COLO668 (cell line): ENCODE measurements around the gene CLCN3.
"Not testable (repeated sequence)": the region's sequence is repeated elsewhere in the genome, so short reads cannot be mapped to it uniquely, and the experiment has no call there.

ENCODE experiments used
- DNase-seq: peaks from one replicate; lab custom pipeline; 2025; ENCODE audit not compliant: unreplicated experiment; lab: John Stamatoyannopoulos, UW

CLCN3 gene

DNA sequence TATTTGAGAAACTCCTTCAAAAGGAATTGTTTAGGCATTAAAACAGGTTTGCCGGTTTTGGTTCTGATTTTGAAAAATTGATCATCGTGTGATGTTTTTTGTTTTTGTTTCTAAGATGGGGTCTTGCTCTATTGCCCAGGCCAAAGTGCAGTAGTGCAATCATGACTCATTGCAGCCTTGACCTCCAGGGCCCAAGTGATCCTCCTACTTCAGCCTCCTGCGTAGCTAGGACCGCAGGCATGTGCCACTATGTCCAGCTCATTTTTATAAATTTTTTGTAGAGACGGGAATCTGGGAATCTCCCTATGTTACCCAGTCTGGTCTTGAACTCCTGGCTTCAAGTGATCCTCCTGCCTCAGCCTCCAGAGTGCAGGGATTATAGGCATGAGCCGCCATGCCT lies 35.0 kb downstream of the CLCN3 start:
- no peak for DNase-seq

- DNase-seq = no peak
These were observed 37.2 kb downstream of the CLCN3 start for GRCh38 chr4:169657470-169658107.

GRCh38 chr4:169658196-169658595 lies 37.8 kb downstream of the CLCN3 start:
- DNase-seq = no peak

DNA sequence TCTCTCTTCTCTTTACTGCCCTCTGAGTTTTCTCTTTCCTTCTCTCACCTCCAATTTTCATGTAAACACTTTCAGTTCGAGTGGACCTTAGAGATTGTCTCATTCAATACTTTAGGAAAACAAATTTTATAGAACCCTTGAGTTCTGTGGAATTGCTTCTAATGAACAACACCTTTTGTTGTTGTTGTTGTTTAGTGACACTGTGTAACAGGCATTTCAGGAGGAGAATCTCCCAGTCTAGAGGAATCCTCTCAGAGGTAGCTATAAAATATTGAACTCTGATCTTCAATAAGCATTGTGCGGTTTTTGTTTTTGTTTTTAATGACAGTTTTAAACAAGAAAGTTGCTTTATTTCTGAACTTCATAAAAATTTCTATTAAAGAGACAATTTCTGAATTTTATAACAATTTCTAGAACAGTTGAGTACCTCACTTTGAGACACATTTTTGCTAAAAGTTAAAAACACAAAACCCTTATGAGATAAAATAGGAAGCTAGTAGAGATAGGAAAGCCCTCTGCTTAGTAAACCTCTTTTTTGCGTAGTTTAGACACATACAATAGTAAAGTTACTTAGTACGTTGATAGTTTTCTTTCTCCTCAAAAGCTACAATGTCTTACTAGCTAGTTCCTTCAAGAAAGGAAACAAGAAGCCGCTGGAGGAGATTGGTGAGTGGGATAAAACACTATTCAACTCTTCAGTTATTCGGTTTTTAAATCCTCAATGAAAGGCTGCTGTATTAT lies 38.8 kb downstream of the CLCN3 start:
- no peak for DNase-seq

DNA sequence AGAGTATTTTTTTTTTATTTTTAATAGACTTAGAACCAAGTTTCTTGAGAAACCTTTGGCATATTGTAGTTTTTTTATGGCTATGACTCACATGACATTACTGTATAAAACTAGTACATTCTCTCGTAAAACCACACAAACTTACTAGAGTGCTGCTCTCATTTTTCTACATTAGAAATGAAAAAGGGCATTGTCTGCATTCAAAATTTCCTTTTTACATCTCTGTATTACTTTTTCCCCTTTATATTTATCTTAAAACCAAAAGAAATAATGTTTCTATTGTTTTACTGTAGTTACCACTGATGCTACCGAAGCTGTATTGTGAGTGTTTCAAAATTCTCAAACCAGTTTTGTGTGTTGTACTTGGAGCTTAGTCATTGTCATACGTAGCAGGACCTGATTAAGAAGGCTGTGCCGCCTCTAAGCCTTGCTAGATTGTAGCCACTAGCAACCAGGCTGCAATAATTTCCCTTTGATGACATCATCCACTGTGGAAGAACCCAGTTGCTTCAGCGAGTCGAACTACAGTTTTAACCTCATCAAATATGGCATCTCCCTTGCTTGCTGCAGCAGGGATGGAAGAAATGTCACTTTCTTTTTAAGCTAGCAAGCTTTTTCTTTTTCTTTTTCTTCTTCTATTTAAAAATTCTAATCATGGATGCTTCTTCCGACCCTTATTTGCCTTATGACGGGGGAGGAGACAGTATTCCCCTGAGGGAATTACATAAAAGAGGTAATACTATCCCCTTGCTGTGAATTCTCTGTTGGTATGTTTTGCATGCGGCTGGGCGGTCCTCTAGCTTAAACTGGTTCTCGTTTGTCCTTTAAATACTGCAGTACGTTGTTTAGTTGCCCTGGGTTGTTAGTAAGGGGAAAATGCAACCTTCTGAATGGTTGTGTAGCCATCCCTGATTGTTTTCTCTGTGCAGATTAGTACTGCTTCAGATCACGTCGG lies 39.6 kb downstream of the CLCN3 start:
- peak; percentile 52 for DNase-seq

DNA sequence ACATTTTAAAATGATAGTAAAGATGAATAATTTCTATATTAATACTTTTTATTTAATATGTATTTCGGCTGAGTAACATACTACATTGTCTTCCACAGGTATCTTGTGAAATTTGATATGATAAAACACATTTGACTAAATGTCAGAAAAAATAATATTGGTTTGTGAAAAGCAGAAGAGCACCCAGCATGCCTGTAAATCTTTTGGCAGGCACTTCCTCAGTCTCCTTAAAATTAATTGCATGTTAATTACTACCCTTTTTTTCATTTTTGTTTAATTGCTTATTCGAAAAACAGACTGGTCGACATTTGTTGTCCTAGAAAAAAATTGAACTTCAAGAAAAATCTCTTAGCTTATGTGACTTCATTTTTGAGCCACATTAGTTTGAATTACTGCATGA lies 40.6 kb downstream of the CLCN3 start:
- DNase-seq = no peak

- DNase-seq = no peak
These were observed 41.4 kb downstream of the CLCN3 start for GRCh38 chr4:169661761-169662160.

DNA sequence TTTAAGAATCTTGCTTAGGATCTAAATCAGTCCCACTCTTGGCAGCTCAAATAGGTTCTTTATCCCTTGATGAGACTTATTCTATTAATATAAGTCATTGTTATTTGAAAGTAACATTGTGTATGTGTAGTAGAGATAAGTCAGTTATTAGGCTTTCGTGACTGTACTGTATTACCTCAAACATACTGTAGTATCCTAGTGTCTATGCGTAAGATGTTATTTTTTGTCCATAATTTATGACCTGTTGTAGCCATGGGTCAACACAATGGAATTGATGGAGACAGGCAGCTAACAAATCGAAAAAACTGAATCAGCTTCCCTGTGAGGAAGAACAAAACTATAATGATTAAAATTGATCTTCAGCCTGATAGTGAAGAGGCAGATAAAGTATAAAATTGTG lies 41.8 kb downstream of the CLCN3 start:
- no peak for DNase-seq

GRCh38 chr4:169663402-169663801 lies 43.0 kb downstream of the CLCN3 start:
- no peak for DNase-seq

DNA sequence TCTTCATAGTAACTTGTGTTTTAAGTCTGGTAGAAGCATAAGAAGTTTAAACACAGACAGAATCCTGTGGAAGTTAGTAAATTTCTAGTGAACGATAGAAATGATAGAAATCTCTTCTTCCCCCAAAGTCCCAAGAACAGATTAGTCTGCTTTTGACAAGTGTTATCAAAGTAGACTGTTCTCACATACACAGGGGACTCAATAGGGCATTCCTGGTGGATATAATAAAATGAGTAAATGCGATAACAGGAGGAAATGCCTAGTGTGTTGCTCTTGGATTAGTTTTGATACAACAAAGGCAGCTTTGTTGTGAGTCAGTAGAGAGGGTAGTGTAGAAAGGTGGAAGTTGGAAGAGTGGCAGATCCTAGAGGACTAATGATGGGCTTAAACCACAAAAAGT lies 43.5 kb downstream of the CLCN3 start:
- no peak for DNase-seq

DNA sequence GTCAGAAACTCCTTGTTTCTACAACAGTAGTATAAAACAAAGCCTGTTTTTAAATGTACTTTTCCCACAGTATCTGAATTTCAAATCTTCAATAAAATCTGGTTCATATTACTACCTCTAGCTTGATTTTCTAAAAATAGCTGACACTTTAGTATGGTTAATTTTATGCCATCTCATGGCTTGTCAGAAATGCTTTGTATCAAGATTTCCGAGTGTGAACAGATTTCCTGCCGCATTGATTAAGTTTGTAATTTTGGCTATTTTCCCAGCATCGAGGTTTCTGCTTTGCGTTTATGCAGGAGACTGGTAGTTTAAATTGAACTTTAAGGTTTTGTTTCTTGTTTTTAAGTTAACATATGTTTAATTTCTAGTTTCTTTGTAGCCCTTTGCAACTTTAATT lies 44.2 kb downstream of the CLCN3 start:
- no peak for DNase-seq

DNA sequence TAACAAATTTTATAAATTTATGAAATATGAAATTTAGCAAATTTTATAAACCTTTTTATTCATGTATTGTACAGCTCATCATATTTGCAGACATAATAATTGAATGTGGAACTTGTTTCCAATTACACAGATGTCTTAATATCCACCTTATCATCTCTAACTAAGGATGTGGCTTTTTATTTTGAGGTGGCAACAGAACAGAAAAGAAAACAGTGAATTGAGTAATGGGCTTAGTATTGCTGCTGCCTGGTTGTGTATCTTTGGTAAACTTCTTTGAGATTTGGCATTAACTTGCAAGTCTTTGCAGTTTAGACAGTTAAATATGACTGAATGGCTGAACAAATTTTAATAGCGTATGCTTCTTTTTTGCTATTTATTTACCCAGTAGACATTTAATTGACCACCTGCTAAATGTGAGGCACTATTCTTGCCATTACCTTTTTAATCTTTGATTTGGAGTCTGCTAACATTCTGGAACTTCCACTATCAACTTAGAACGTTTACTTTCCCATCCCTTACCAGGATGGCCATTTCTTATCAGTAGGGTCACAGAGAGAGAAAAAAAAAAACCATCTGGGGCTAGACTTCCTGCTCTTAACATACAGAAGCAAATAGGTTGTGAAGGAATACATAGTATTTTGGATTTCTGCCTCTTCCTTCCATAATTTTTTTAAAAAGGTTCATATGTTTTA lies 44.8 kb downstream of the CLCN3 start:
- DNase-seq = no peak

DNA sequence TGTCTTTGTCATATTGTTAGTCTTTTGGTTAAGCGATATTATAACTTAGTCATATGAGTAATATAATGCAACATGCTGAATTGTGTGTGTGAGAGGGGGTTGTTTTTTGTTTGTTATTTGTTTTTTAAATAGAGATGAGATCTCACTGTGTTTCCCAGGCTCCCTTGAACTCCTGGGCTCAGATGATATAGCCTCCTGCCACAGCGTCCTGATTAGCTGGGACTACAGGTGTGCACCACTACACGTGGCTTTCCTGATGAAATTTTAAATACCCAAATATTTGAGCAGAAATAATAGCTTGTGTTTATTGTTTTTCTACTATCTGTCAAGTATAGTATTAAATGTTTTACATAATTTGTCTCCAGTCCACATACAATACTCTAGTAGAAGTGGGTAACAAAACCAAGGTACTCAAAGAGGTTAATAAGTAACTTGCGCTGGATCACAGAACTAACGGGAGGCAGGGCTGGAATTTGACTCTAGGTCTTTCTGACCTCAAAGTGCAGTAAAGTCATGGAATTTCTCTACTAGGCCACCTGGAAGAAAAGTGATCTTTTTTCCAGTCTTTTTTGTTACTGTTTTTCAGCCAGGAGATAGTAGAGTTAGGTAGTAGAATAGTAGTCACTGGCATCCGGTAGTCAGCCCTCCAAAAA lies 47.8 kb downstream of the CLCN3 start:
- peak; percentile 48 for DNase-seq

DNA sequence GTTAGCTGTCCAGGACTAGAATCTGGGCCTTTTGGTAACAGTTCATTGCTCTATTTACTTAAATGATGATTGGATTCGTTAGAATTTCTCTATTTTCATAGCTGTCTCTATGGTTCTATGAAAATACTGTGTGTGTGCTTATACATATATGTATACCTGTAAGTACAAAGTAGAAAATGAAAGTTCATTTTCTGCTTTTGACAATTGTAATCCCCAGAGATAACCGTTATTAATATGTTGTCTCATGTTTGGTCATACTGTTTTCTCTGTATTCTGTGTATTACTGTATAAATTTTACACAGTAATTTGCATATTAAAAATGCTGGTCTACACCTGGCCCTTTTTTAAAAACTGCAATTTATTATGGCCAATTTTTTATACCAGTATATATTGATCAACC lies 55.4 kb downstream of the CLCN3 start:
- no peak for DNase-seq

- DNase-seq = no peak
These were observed 56.9 kb downstream of the CLCN3 start for GRCh38 chr4:169677150-169677748.

DNA sequence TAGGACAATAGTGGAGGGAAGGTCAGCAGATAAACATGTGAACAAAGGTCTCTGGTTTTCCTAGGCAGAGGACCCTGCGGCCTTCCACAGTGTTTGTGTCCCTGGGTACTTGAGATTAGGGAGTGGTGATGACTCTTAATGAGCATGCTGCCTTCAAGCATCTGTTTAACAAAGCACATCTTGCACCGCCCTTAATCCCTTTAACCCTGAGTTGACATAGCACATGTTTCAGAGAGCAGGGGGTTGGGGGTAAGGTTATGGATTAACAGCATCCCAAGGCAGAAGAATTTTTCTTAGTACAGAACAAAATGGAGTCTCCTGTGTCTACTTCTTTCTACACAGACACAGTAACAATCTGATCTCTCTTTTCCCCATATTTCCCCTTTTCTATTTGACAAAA lies 58.1 kb downstream of the CLCN3 start:
- not testable (repeated sequence) for DNase-seq

DNA sequence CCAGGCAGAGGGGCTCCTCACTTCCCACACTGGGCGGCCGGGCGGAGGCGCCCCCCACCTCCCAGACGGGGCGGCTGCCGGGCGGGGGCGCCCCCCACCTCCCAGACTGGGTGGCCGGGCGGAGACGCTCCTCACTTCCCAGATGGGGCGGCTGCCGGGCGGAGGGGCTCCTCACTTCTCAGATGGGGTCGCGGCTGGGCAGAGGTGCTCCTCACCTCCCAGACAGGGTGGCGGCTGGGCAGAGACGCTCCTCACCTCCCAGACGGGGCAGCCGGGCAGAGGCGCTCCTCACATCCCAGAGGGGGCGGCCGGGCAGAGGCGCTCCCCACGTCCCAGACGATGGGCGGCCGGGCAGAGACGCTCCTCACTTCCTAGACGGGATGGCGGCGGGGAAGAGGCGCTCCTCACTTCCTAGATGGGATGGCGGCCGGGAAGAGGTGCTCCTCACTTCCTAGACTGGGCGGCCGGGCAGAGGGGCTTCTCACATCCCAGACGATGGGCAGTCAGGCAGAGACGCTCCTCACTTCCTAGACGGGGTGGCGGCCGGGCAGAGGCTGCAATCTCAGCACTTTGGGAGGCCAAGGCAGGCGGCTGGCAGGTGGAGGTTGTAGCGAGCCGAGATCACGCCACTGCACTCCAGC lies 58.7 kb downstream of the CLCN3 start:
- DNase-seq = not testable (repeated sequence)

- no peak for DNase-seq
These were observed 62.1 kb downstream of the CLCN3 start for GRCh38 chr4:169682372-169683047.

DNA sequence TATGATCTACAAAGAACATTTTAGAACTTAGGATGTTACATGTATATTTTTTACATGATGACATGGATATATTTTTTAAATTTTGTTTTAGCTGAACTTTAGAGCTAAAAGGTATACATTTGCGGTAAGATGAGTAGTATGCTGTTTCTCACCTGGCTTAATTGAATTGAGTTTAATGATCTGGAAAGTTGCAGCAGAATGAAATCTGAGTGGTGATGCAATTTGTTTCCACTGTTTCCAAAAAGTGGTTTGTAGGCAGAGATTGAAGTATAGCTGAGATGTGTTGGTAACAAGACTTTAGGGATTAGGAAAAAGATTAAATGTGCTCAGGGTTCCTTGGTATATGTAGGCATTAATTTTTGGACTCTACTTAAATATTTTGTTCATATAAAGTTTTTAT lies 69.3 kb downstream of the CLCN3 start:
- DNase-seq = no peak
